ENCODE results near the gene SETD3.

SETD3 gene

GRCh38 chr14:99418242-99418641, 62.4 kb downstream of the SETD3 start:
- no peak for DNase-seq

- DNase-seq = no peak
Observed at GRCh38 chr14:99416909-99417308, 63.8 kb downstream of the SETD3 start.

- DNase-seq = peak; percentile 24 to 86
Observed at GRCh38 chr14:99415496-99416281, 65.0 kb downstream of the SETD3 start.

- DNase-seq = no peak
Observed at GRCh38 chr14:99413911-99414310, 66.7 kb downstream of the SETD3 start.

- no peak for DNase-seq
Observed at GRCh38 chr14:99413172-99413571, 67.5 kb downstream of the SETD3 start.

GRCh38 chr14:99412117-99413061, 68.3 kb downstream of the SETD3 start:
- no peak for DNase-seq

- DNase-seq = no peak
Observed at GRCh38 chr14:99410019-99410418, 70.6 kb downstream of the SETD3 start.

GRCh38 chr14:99408971-99409289, 71.7 kb downstream of the SETD3 start:
- DNase-seq = no peak

GRCh38 chr14:99408286-99408970, 72.2 kb downstream of the SETD3 start:
- DNase-seq = no peak

GRCh38 chr14:99407416-99407815, 73.2 kb downstream of the SETD3 start:
- DNase-seq = no peak

- no peak for DNase-seq
Observed at GRCh38 chr14:99402950-99403349, 77.7 kb downstream of the SETD3 start.

GRCh38 chr14:99402285-99402648, 78.4 kb downstream of the SETD3 start:
- no peak for DNase-seq

GRCh38 chr14:99401621-99402284, 78.9 kb downstream of the SETD3 start:
- no peak for DNase-seq

- DNase-seq = no peak
Observed at GRCh38 chr14:99401211-99401610, 79.4 kb downstream of the SETD3 start.

GRCh38 chr14:99397698-99398097, 83.0 kb downstream of the SETD3 start:
- DNase-seq = no peak

GRCh38 chr14:99395909-99396530, 84.6 kb downstream of the SETD3 start:
- no peak for DNase-seq

GRCh38 chr14:99394602-99395156, 86.0 kb downstream of the SETD3 start:
- no peak for DNase-seq

- no peak for DNase-seq
Observed at GRCh38 chr14:99393059-99393655, 87.5 kb downstream of the SETD3 start.

GRCh38 chr14:99391671-99392070, 89.0 kb downstream of the SETD3 start:
- DNase-seq = no peak

GRCh38 chr14:99389174-99389826, 91.4 kb downstream of the SETD3 start:
- DNase-seq = no peak

- DNase-seq = no peak
Observed at GRCh38 chr14:99388286-99388685, 92.4 kb downstream of the SETD3 start.

All from hippocampal formation (tissue), 2 donors.